ENCODE measurements around the gene TOP3A.

GRCh38 chr17:18285296-18285695 lies 29.5 kb downstream of the TOP3A start:
- TF ChIP-seq POLR2A (IDR thresholded peaks at IDR 0.05) (no peak), POLR2AphosphoS5 (IDR thresholded peaks at IDR 0.05) (no peak), CTCF (IDR thresholded peaks at IDR 0.05) (no peak)
